Smooth muscle cell of the umbilical artery (primary cell): Measurements from ENCODE around the gene STMP1. TPM values are rescaled to one million over a fixed set of nuclear protein-coding genes. Genes with fewer than 3 reads are reported as not detected.

Experiments
- total RNA-seq: library from RNA; depleted of rRNA; stranded (reverse); fragments of >200 nt; gene quantifications from 2 replicates; pipeline ENCODE4 v1.2.3, GENCODE V29; 2014

The STMP1 gene
- 18.9 and 19.6 TPM in 2 replicates for total RNA-seq

DNA sequence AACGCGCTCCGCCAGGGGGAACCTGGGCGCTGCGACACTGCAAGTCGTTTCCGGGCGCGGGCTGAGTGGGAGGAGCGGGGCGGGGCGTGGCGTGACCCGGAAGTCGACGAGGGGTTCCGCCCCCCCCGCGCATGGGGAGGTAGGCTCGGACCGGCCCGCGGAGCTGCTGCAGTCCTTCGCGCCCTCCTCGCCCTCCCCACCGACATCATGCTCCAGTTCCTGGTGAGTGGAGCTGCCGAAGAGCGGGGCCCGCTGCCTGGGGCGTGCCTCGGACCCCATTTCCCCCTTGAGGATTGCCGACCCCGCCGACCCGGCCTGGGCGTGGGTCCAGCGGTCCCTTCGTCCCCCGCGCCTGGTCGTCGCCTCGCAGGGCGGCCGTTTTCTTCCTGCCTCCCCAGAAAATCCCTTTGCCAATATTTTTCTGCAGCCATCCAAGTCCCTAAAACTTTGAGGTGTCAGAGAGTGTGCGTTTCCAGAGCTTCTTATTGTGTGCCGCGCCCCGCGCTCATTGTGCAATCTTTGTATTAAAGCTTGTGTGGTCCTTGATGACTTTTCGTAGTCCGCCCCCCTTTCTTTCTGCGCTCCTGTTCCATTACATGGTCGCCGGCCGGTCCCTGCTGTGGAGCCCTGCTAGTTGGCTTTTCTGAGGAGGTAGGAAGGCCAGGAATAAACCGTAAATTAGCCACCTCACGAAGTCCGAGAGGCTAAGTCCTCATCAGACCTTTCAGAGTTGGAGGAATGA, at the start of gene STMP1:
Gene STMP1, plus strand, starts transcription at position 142 of the 742 bp plus-strand sequence.

Other genes starting within 250 kb of the STMP1 start
- gene CNOT4, start 152.4 kb upstream of the STMP1 start, total RNA-seq = 7.4 and 9.3 TPM in 2 replicates
- gene NUP205, start 104.6 kb upstream of the STMP1 start, total RNA-seq = 36.8 and 56.8 TPM in 2 replicates
- 0.05 TPM in 1 of 2 replicates, not detected in the other for gene SLC13A4, start 65.7 kb downstream of the STMP1 start, total RNA-seq
- 7.2 TPM in 1 of 2 replicates, not detected in the other for gene FAM180A, start 86.3 kb downstream of the STMP1 start, total RNA-seq